Transverse colon (tissue), 4 donors: ENCODE data around the gene S100A5. TPM values are rescaled to one million over a fixed set of nuclear protein-coding genes. Genes with fewer than 3 reads are reported as not detected.

Experiments used
- DNase-seq: peaks from one replicate; pipeline ENCODE4 v3.0.0-alpha.2; 2019
- H3K27ac ChIP-seq, 4 donors: fragments of 200-600 bp; sonication (generic); 2 replicates each; pipeline ENCODE4 v1.5.1; 2016 to 2018; ENCODE audit warnings: inconsistent platforms in 4 of 4
- H3K27me3 ChIP-seq: fragments of 200-600 bp; sonication (generic); 2 replicates; pipeline ENCODE4 v1.5.1; 2017; ENCODE audit warnings: inconsistent platforms
- H3K36me3 ChIP-seq, 4 donors: fragments of 200-600 bp; sonication (generic); 2 replicates each; pipeline ENCODE4 v1.5.1; 2017 to 2019; ENCODE audit warnings: inconsistent platforms in 4 of 4
- H3K4me1 ChIP-seq, 4 donors: fragments of 200-600 bp; sonication (generic); 2 replicates each; pipeline ENCODE4 v1.5.1; 2017 to 2020; ENCODE audit warnings: inconsistent platforms in 4 of 4
- H3K4me3 ChIP-seq, 4 donors: fragments of 200-600 bp; sonication (generic); 1 replicate in 1 of 4; 2 replicates in 3 of 4; pipeline versions ENCODE4 v1.5.1 to v1.6.1; 2017 to 2019; ENCODE audit warnings: inconsistent platforms in 4 of 4
- H3K9me3 ChIP-seq, 2 donors: fragments of 200-600 bp; sonication (generic); 2 replicates each; pipeline ENCODE4 v1.5.1; 2017 to 2019; ENCODE audit warnings: inconsistent platforms in 2 of 2
- CTCF ChIP-seq, 5 experiments: fragments of 200-600 bp in 3 of 5; fragments of 450-650 bp in 2 of 5; sonication (generic) in 3 of 5; IDR thresholded peaks; 1 replicate in 2 of 5; 2 replicates in 3 of 5; pipeline ENCODE4 v1.5.1; 2016 to 2017; ENCODE audit warnings: antibody characterized with exemption in 5 of 5, inconsistent platforms in 3 of 5, mild to moderate bottlenecking in 2 of 5, moderate library complexity in 1 of 5
- EP300 ChIP-seq: sonication (generic); formaldehyde crosslinking; IDR thresholded peaks from one replicate; pipeline ENCODE4 v1.6.1; 2017; ENCODE audit warnings: antibody characterized with exemption, low read depth
- POLR2A ChIP-seq: fragments of 450-650 bp; IDR thresholded peaks from one replicate; pipeline ENCODE4 v1.6.1; 2016; ENCODE audit warnings: antibody characterized with exemption, mild to moderate bottlenecking, moderate library complexity
- POLR2AphosphoS5 ChIP-seq, 3 donors: sonication (generic); formaldehyde crosslinking; IDR thresholded peaks; one replicate each; pipeline ENCODE4 v1.6.1; 2016; ENCODE audit warnings: antibody characterized with exemption in 3 of 3
- WGBS, 2 donors: methylation state at CpG; one replicate each; pipeline ENCODE4 v1.1.5; 2018; ENCODE audit warnings: low coverage in 1 of 2; 5-methylcytosine and 5-hydroxymethylcytosine counted together
- in situ Hi-C, 4 donors: fragments of 200-750 bp; cut with MboI; loops; one replicate each; pipeline versions ENCODE4 v1.15.0 to v1.15.1; 2017; ENCODE audit warnings: low sequenced_read_pairs in 3 of 4, low pct_ligation_motif_present in 1 of 4, low pct_unique_long_range_greater_than_20kb in 1 of 4
- intact Hi-C: fragments of 100-400 bp; cut with DNase I; formaldehyde crosslinking; loops from one replicate; pipeline ENCODE4 v1.15.1; 2023; ENCODE audit warnings: low total_unique reads
- total RNA-seq, 4 donors: library from RNA; depleted of rRNA; stranded (reverse); fragments of >200 nt; gene quantifications; one replicate each; pipeline ENCODE4 v1.1.0, GENCODE V29; 2016

The S100A5 gene
- total RNA-seq, 4 donors from 2014 or later = not detected

GRCh38 chr1:153556348-153556747 lies 15.6 kb upstream of the S100A5 start:
- no peaks in the 10 kb centered on the region for H3K27me3 ChIP-seq
- intact Hi-C loops (no loop called here), in situ Hi-C loops (no loop called here)
- no peak for DNase-seq
- H3K9me3 ChIP-seq = no peaks in the 10 kb centered on the region
- peaks cover 0 to 6% (median 0%) of the 10 kb centered on the region in 4 donors for H3K4me1 ChIP-seq
- TF ChIP-seq EP300 (no peak), CTCF (IDR thresholded peaks at IDR 0.05) (no peak)
- no peak overlapping the region for H3K27ac ChIP-seq
- 100% methylated on average over 1 of the region's 1 CpG; no CpG with 5 or more reads in 1 of the 2 donors for WGBS, 2 donors
- H3K36me3 ChIP-seq = no peaks in the 10 kb centered on the region
- H3K4me3 ChIP-seq = no peak overlapping the region

GRCh38 chr1:153553830-153554541 lies 13.3 kb upstream of the S100A5 start:
- intact Hi-C loops = no loop called here
- no peak for DNase-seq
- in situ Hi-C loops = no loop called here

GRCh38 chr1:153553096-153553495 lies 12.4 kb upstream of the S100A5 start:
- TF ChIP-seq POLR2A (no peak), POLR2AphosphoS5 (IDR thresholded peaks at IDR 0.05) (no peak), EP300 (no peak), CTCF (IDR thresholded peaks at IDR 0.05) (no peak)
- peak; percentile 5 for DNase-seq

More at GRCh38 chr1:153553830-153554541, 13.3 kb upstream of the S100A5 start:
- WGBS, 2 donors = 60 to 77% methylated on average over 1 to 2 of the region's 2 CpGs
- H3K36me3 ChIP-seq = no peaks in the 10 kb centered on the region
- no peaks in the 10 kb centered on the region for H3K9me3 ChIP-seq
- peaks cover 5 to 15% (median 9%) of the 10 kb centered on the region in 4 donors for H3K4me1 ChIP-seq
- H3K27me3 ChIP-seq = no peaks in the 10 kb centered on the region
- H3K27ac ChIP-seq = peak overlapping the region in 1 of 4 donors; percentile 24
- H3K4me3 ChIP-seq = no peak overlapping the region
- no peak for TF ChIP-seq POLR2AphosphoS5 (IDR thresholded peaks at IDR 0.05)

GRCh38 chr1:153552335-153552734 lies 11.6 kb upstream of the S100A5 start:
- peak; percentile 5 for DNase-seq
- intact Hi-C loops = no loop called here

More at GRCh38 chr1:153553096-153553495, 12.4 kb upstream of the S100A5 start:
- Histone ChIP-seq H3K4me1 (peaks cover 14 to 24% (median 17%) of the 10 kb centered on the region in 4 donors), H3K9me3 (no peaks in the 10 kb centered on the region), H3K27ac (no peak overlapping the region), H3K36me3 (no peaks in the 10 kb centered on the region), H3K27me3 (no peaks in the 10 kb centered on the region), H3K4me3 (no peak overlapping the region)
- in situ Hi-C loops (no loop called here), intact Hi-C loops (no loop called here)
- 94 to 100% methylated on average over 1 to 12 of the region's 12 CpGs for WGBS, 2 donors

More at GRCh38 chr1:153552335-153552734, 11.6 kb upstream of the S100A5 start:
- Histone ChIP-seq H3K9me3 (no peaks in the 10 kb centered on the region), H3K4me3 (no peak overlapping the region), H3K27ac (no peak overlapping the region), H3K4me1 (peaks cover 15 to 29% (median 19%) of the 10 kb centered on the region in 4 donors), H3K36me3 (no peaks in the 10 kb centered on the region), H3K27me3 (no peaks in the 10 kb centered on the region)
- TF ChIP-seq EP300 (no peak), CTCF (IDR thresholded peaks at IDR 0.05) (no peak), POLR2AphosphoS5 (IDR thresholded peaks at IDR 0.05) (no peak), POLR2A (no peak)
- WGBS, 2 donors = 92 to 100% methylated on average over 3 to 8 of the region's 8 CpGs
- in situ Hi-C loops = no loop called here
